Endothelial cell (in vitro differentiated cells): ENCODE measurements around the gene RAD51B. TPM values are rescaled to one million over a fixed set of nuclear protein-coding genes. Genes with fewer than 3 reads are reported as not detected.

ENCODE experiments used
- DNase-seq: peaks from one replicate; pipeline ENCODE4 v3.0.0; 2021; ENCODE audit warnings: low spot score
- H3K27ac Mint-ChIP-seq: one replicate; pipeline ENCODE4 v1.8.0; 2021; ENCODE audit warnings: mixed read lengths, inconsistent platforms; ENCODE audit not compliant: unreplicated experiment
- H3K27me3 Mint-ChIP-seq: one replicate; pipeline ENCODE4 v1.8.0; 2021; ENCODE audit warnings: mild to moderate bottlenecking, moderate library complexity, mixed read lengths, inconsistent platforms; ENCODE audit not compliant: unreplicated experiment
- H3K36me3 Mint-ChIP-seq: one replicate; pipeline ENCODE4 v1.8.0; 2021; ENCODE audit warnings: mild to moderate bottlenecking, low read depth, mixed read lengths, inconsistent platforms; ENCODE audit not compliant: unreplicated experiment
- H3K4me1 Mint-ChIP-seq: one replicate; pipeline ENCODE4 v1.8.0; 2021; ENCODE audit warnings: mild to moderate bottlenecking, mixed read lengths, inconsistent platforms; ENCODE audit not compliant: unreplicated experiment
- H3K4me3 Mint-ChIP-seq: one replicate; pipeline ENCODE4 v1.8.0; 2021; ENCODE audit warnings: mild to moderate bottlenecking, mixed read lengths, inconsistent platforms; ENCODE audit not compliant: unreplicated experiment
- H3K9me3 Mint-ChIP-seq: one replicate; pipeline ENCODE4 v1.8.0; 2021; ENCODE audit warnings: mixed read lengths, inconsistent platforms; ENCODE audit not compliant: unreplicated experiment
- CTCF ChIP-seq: fragments of 200-600 bp; sonication (generic); IDR thresholded peaks from one replicate; pipeline ENCODE4 v1.5.0; 2021; ENCODE audit warnings: antibody characterized with exemption; ENCODE audit not compliant: unreplicated experiment
- total RNA-seq: library from RNA; stranded (reverse); fragmentation: NEBNext Ultra II Directional; extraction: Animal tissue kit (Norgen Biotek cat#: 25700); gene quantifications from one replicate; pipeline ENCODE4 v1.2.1, GENCODE V29; 2021; ENCODE audit not compliant: unreplicated experiment

Gene RAD51B
- total RNA-seq, 1 donor from 2014 or later, result 23.5 TPM

- Mint-ChIP-seq H3K27me3 (peaks cover 2% of the 10 kb centered on the region), H3K4me1 (peaks cover 33% of the 10 kb centered on the region), H3K9me3 (peaks cover 4% of the 10 kb centered on the region), H3K27ac (no peak overlapping the region), H3K4me3 (no peak overlapping the region), H3K36me3 (peaks cover 17% of the 10 kb centered on the region)
- TF ChIP-seq CTCF, result no peak
- no peak for DNase-seq
These were observed 749.6 kb downstream of the RAD51B start for GRCh38 chr14:68568907-68569897.

DNA sequence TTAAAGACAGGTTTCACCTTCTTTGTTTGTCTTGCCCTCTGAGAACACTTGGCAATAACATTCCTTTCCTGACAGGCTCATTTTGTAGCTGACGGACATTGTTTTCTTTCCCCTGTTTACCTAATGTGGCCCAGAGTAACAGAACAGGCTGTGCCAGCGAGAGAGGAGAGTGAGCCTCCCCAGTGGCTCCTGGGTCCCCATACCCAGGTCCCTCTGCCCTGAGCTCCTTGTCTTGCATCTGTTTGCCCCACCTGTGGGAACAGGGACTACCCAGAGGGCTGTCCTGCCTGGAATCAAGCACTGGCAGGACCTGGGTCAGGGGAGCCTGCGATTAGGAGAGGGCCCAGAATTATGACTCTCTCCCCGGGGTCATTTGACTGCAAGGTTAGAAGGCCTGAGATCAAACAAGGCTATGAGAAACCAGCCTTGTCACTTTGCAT is 750.4 kb downstream of the RAD51B start:
- Mint-ChIP-seq H3K9me3 (peaks cover 4% of the 10 kb centered on the region), H3K4me1 (peaks cover 26% of the 10 kb centered on the region), H3K27me3 (peaks cover 2% of the 10 kb centered on the region), H3K4me3 (no peak overlapping the region), H3K36me3 (peaks cover 17% of the 10 kb centered on the region), H3K27ac (no peak overlapping the region)
- TF ChIP-seq CTCF, result no peak
- no peak for DNase-seq

DNA sequence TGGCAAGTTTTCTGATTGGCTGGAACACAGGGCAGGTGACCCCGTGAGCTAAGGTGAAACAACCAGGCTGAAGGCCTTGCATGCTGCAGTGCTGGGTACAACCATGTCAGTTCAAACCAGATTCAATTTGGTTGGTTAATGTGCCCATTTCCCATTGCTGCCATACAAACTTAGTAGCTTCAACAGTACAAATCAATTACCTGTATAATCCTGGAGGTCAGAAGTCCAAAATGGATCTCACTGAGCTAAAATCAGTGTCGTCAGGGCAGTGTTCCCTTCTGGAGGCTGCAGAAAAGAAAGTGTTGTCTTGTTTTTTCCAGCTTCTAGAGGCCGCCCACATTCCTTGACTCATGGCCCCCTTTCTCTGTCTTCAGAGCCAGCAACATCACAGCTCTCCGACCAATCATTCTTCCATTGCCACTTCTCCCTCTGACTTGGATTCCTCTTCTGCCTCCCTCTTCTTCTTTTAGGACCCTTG is 751.6 kb downstream of the RAD51B start:
- Mint-ChIP-seq H3K4me3 (no peak overlapping the region), H3K36me3 (peaks cover 24% of the 10 kb centered on the region), H3K27me3 (peaks cover 2% of the 10 kb centered on the region), H3K9me3 (peaks cover 4% of the 10 kb centered on the region), H3K4me1 (peaks cover 24% of the 10 kb centered on the region), H3K27ac (no peak overlapping the region)
- DNase-seq, result no peak
- TF ChIP-seq CTCF, result no peak

DNA sequence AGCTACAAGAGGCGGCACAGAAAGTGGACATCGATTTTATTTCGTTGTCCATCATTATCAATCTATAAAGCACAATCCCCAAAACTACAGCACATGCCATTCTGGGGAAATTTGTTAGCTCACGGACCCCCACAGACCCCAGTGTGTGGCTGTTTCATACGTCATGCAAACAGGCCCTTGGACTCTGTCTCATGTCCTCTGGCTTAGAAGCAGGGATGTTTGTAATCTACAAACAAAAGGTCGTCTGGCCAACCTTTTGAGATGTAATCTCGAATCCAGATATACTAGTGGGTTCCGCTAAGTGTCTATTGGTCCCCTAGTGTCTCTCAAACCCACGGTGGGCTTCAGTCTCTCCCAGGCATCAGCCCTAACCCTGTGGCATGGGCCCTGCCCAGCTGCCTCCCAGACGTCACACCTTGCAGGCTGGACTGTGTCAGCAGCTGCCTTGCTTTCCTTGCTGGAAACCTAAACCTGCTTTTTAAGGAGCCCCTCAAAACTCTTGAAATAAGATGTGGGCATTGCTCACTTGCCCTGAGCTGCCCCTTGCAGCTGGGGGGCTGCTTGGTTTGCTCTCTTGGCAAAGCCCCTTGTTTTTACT is 752.4 kb downstream of the RAD51B start:
- TF ChIP-seq CTCF, result no peak
- Mint-ChIP-seq H3K27ac (no peak overlapping the region), H3K4me1 (peaks cover 18% of the 10 kb centered on the region), H3K4me3 (no peak overlapping the region), H3K36me3 (peaks cover 24% of the 10 kb centered on the region), H3K27me3 (peaks cover 2% of the 10 kb centered on the region), H3K9me3 (peaks cover 4% of the 10 kb centered on the region)
- no peak for DNase-seq
